Activated T-helper 17 cell treated with anti-CD3 and anti-CD28 coated beads, Interleukin-2, amount 50 U/mL, for 72 hours (primary cell): ENCODE measurements around the gene RAB40A. TPM values are rescaled to one million over a fixed set of nuclear protein-coding genes. Genes with fewer than 3 reads are reported as not detected.
A peak's percentile ranks its signal among the peaks of the same experiment; 100 is the strongest.

Experiments used
- ATAC-seq: fragments of 150-1000 bp; cut with Tn5 transposase; replicated peaks from 2 replicates; pipeline ENCODE4 v1.10.0; 2021; ENCODE audit warnings: mild to moderate bottlenecking, moderate library complexity
- H3K27ac Mint-ChIP-seq: one replicate; pipeline ENCODE4 v1.8.0; 2022; ENCODE audit warnings: mixed read lengths
- H3K27me3 Mint-ChIP-seq: one replicate; pipeline ENCODE4 v1.8.0; 2022; ENCODE audit warnings: mixed read lengths
- H3K36me3 Mint-ChIP-seq: one replicate; pipeline ENCODE4 v1.8.0; 2022; ENCODE audit warnings: low read depth, mild to moderate bottlenecking, mixed read lengths
- H3K4me1 Mint-ChIP-seq: one replicate; pipeline ENCODE4 v1.8.0; 2022; ENCODE audit warnings: mixed read lengths
- H3K4me3 Mint-ChIP-seq: one replicate; pipeline ENCODE4 v1.8.0; 2022; ENCODE audit warnings: mild to moderate bottlenecking, mixed read lengths
- H3K9me3 Mint-ChIP-seq: one replicate; pipeline ENCODE4 v1.8.0; 2022; ENCODE audit warnings: mixed read lengths
- total RNA-seq, 2 donors: library from RNA; stranded (reverse); gene quantifications; one replicate each; pipeline ENCODE4 v1.2.3, GENCODE V29; 2022

RAB40A gene
- total RNA-seq, 2 donors from 2014 or later, result 0.26 to 0.45 TPM

DNA sequence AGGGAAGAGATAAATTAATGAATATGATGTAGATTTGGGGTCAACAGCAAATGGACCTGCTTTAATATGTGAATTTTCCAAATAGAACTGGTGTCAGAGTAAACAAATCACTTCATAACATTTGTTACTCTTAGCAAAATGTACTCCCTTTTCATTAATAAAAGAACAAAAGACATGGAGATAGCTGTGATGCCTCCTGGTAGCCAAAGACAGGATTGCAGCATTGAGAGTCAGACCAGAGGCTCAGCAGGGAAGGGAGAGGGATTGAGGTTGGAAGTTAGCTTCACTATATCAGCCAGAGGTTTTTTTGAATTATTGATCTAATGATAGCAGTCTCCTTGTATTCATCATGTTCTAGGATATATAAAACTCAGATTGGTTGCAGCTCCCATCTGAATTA lies 17.4 kb upstream of the RAB40A start:
- no peak overlapping the region for H3K4me3 Mint-ChIP-seq
- H3K27me3 Mint-ChIP-seq, result no peaks in the 10 kb centered on the region
- no peaks in the 10 kb centered on the region for H3K4me1 Mint-ChIP-seq
- no peak overlapping the region for H3K27ac Mint-ChIP-seq
- ATAC-seq, result no peak
- H3K9me3 Mint-ChIP-seq, result no peaks in the 10 kb centered on the region
- H3K36me3 Mint-ChIP-seq, result no peaks in the 10 kb centered on the region

DNA sequence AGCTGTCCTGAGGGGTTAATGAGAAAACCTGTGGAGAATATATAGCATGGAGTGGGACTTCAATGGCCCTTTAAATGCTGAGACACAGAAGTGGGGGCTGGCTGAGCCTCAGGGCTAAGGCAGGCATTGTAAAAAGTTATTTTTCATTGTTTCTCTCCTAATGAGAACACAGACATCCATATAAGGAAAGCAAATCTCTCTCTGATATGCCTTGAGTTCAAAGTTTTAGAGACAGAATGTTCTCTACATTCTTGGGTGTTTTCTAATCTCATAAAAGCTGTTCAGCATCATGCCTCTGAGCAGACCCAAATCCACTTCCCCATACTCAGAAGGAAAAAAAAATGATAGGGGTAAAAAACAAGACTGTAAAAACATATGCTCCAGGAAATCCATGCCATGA lies 16.8 kb upstream of the RAB40A start:
- no peak overlapping the region for H3K27ac Mint-ChIP-seq
- no peaks in the 10 kb centered on the region for H3K27me3 Mint-ChIP-seq
- no peak for ATAC-seq
- no peaks in the 10 kb centered on the region for H3K4me1 Mint-ChIP-seq
- no peaks in the 10 kb centered on the region for H3K36me3 Mint-ChIP-seq
- no peaks in the 10 kb centered on the region for H3K9me3 Mint-ChIP-seq
- H3K4me3 Mint-ChIP-seq, result no peak overlapping the region

- no peak overlapping the region for H3K4me3 Mint-ChIP-seq
- H3K4me1 Mint-ChIP-seq, result no peaks in the 10 kb centered on the region
- no peaks in the 10 kb centered on the region for H3K27me3 Mint-ChIP-seq
- H3K27ac Mint-ChIP-seq, result no peak overlapping the region
- no peaks in the 10 kb centered on the region for H3K9me3 Mint-ChIP-seq
- no peak for ATAC-seq
- H3K36me3 Mint-ChIP-seq, result no peaks in the 10 kb centered on the region
These were observed 15.9 kb upstream of the RAB40A start for GRCh38 chrX:103535206-103535605.

- ATAC-seq, result peak; percentile 62
- no peaks in the 10 kb centered on the region for H3K9me3 Mint-ChIP-seq
- peak overlapping the region; percentile 57 for H3K4me3 Mint-ChIP-seq
- H3K4me1 Mint-ChIP-seq, result no peaks in the 10 kb centered on the region
- no peaks in the 10 kb centered on the region for H3K27me3 Mint-ChIP-seq
- no peak overlapping the region for H3K27ac Mint-ChIP-seq
- no peaks in the 10 kb centered on the region for H3K36me3 Mint-ChIP-seq
These were observed 14.4 kb upstream of the RAB40A start for GRCh38 chrX:103533511-103534216.

DNA sequence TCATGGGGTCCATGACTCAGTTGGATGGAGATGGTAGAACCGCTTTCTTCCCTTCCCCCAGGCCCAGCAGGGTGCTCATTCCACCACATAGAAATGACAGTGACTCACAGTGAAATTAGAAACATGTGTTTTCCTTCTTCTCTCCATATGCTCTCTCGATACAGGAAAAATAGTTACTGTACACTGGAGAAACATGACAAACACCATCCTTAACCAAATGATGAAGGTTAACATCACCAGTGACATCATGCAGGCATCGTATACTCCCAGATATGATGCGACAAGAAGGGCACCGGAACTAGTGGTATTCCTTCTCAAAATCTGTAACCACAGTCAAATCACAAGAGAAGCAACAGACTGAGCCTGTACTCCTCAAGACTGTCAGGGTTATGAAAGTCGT lies 11.7 kb upstream of the RAB40A start:
- H3K4me1 Mint-ChIP-seq, result no peaks in the 10 kb centered on the region
- no peaks in the 10 kb centered on the region for H3K27me3 Mint-ChIP-seq
- no peak for ATAC-seq
- no peak overlapping the region for H3K27ac Mint-ChIP-seq
- no peaks in the 10 kb centered on the region for H3K9me3 Mint-ChIP-seq
- H3K36me3 Mint-ChIP-seq, result no peaks in the 10 kb centered on the region
- H3K4me3 Mint-ChIP-seq, result no peak overlapping the region

DNA sequence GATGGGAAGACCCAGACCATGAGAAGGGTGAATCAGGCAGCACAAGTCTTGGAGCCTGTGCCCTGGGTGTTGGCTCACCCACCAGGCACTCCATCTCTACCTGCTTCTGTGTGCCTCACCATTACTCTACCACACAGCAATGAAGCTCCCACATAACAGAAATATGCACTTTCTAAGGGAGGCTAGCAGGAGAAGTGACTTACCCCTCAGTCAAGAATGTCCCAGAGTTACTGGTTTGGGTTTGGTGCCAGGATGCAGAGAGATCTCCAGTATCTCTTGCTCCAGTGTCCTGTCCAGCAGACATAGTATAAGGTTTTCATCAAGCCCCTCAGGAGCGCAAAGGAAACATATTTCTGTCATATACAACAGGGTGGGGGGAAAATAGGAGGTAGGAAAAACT lies 11.3 kb upstream of the RAB40A start:
- H3K27me3 Mint-ChIP-seq, result no peaks in the 10 kb centered on the region
- no peaks in the 10 kb centered on the region for H3K36me3 Mint-ChIP-seq
- no peak overlapping the region for H3K27ac Mint-ChIP-seq
- no peaks in the 10 kb centered on the region for H3K9me3 Mint-ChIP-seq
- H3K4me1 Mint-ChIP-seq, result no peaks in the 10 kb centered on the region
- H3K4me3 Mint-ChIP-seq, result no peak overlapping the region
- no peak for ATAC-seq

GRCh38 chrX:103529550-103529949 lies 10.3 kb upstream of the RAB40A start:
- Mint-ChIP-seq H3K36me3 (no peaks in the 10 kb centered on the region), H3K4me1 (no peaks in the 10 kb centered on the region), H3K27ac (no peak overlapping the region), H3K27me3 (no peaks in the 10 kb centered on the region), H3K9me3 (no peaks in the 10 kb centered on the region), H3K4me3 (no peak overlapping the region)
- no peak for ATAC-seq

- no peak for ATAC-seq
- Mint-ChIP-seq H3K36me3 (no peaks in the 10 kb centered on the region), H3K4me3 (no peak overlapping the region), H3K4me1 (no peaks in the 10 kb centered on the region), H3K27ac (no peak overlapping the region), H3K9me3 (no peaks in the 10 kb centered on the region), H3K27me3 (no peaks in the 10 kb centered on the region)
These were observed 5.5 kb upstream of the RAB40A start for GRCh38 chrX:103524747-103525146.

- H3K4me3 Mint-ChIP-seq, result no peak overlapping the region
- no peaks in the 10 kb centered on the region for H3K9me3 Mint-ChIP-seq
- H3K27me3 Mint-ChIP-seq, result no peaks in the 10 kb centered on the region
- H3K36me3 Mint-ChIP-seq, result no peaks in the 10 kb centered on the region
- H3K27ac Mint-ChIP-seq, result no peak overlapping the region
- no peak for ATAC-seq
- no peaks in the 10 kb centered on the region for H3K4me1 Mint-ChIP-seq
These were observed 4.3 kb upstream of the RAB40A start for GRCh38 chrX:103523605-103524004.

- H3K4me3 Mint-ChIP-seq, result no peak overlapping the region
- no peaks in the 10 kb centered on the region for H3K36me3 Mint-ChIP-seq
- ATAC-seq, result no peak
- no peaks in the 10 kb centered on the region for H3K27me3 Mint-ChIP-seq
- H3K9me3 Mint-ChIP-seq, result no peaks in the 10 kb centered on the region
- no peak overlapping the region for H3K27ac Mint-ChIP-seq
- H3K4me1 Mint-ChIP-seq, result no peaks in the 10 kb centered on the region
These were observed 1.1 kb upstream of the RAB40A start for GRCh38 chrX:103520386-103520785.

GRCh38 chrX:103518571-103518970 lies 718 bp downstream of the RAB40A start:
- Mint-ChIP-seq H3K4me1 (no peaks in the 10 kb centered on the region), H3K27me3 (no peaks in the 10 kb centered on the region), H3K4me3 (no peak overlapping the region), H3K36me3 (no peaks in the 10 kb centered on the region), H3K27ac (no peak overlapping the region), H3K9me3 (no peaks in the 10 kb centered on the region)
- no peak for ATAC-seq

- Mint-ChIP-seq H3K27me3 (no peaks in the 10 kb centered on the region), H3K9me3 (no peaks in the 10 kb centered on the region), H3K27ac (no peak overlapping the region), H3K36me3 (no peaks in the 10 kb centered on the region), H3K4me1 (no peaks in the 10 kb centered on the region), H3K4me3 (no peak overlapping the region)
- ATAC-seq, result no peak
These were observed 2.0 kb downstream of the RAB40A start for GRCh38 chrX:103517246-103517645.

DNA sequence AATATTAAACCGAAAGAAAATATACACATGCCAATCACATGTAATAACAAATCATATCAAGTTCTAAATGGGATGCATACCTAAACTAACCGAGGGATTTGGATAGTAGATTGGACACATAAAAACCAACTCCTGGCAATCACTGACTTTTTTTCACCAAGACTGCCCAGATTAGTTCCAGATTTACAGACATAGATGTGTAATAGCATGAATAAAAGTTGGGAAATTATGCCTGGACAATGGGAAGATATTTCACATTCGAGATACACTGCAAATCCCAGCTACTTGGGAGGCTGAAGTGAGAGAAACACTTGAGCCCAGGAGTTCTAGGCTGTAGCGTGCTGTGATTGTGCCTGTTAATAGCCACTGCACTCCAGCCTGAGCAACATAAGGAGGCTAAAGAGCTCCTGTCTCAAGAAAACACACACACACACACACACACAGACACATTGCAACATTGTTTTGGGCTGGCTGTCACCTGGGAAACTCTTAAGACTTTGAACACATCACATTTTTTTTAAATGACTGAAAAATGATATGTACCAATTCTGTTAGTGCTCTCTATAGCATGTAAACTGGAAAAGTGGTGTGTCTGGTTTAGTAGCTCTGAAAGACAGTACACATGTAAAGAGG lies 5.7 kb downstream of the RAB40A start:
- ATAC-seq, result no peak
- H3K4me3 Mint-ChIP-seq, result no peak overlapping the region
- H3K27ac Mint-ChIP-seq, result no peak overlapping the region
- H3K36me3 Mint-ChIP-seq, result no peaks in the 10 kb centered on the region
- H3K4me1 Mint-ChIP-seq, result no peaks in the 10 kb centered on the region
- no peaks in the 10 kb centered on the region for H3K27me3 Mint-ChIP-seq
- no peaks in the 10 kb centered on the region for H3K9me3 Mint-ChIP-seq

DNA sequence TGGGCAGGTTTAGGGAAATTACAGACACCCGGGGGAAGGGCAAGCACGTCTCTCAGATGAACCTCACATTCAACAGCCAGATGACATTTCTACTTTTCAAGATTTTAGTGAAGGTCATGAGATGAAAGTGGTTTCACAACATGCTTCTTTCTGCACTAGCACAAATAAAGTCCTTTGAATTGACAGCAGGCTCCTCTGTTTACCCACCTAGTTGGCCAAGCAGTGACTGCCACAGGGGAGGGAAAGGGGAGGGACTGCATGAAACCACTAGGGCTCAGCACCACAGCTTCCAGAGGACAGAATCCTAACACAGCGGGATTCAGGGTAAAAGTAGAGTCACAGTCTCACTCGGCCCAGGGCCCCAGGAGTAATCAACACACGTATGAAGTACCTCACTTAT lies 6.2 kb downstream of the RAB40A start:
- no peaks in the 10 kb centered on the region for H3K4me1 Mint-ChIP-seq
- no peaks in the 10 kb centered on the region for H3K36me3 Mint-ChIP-seq
- no peak overlapping the region for H3K27ac Mint-ChIP-seq
- no peaks in the 10 kb centered on the region for H3K9me3 Mint-ChIP-seq
- H3K27me3 Mint-ChIP-seq, result no peaks in the 10 kb centered on the region
- ATAC-seq, result no peak
- no peak overlapping the region for H3K4me3 Mint-ChIP-seq

DNA sequence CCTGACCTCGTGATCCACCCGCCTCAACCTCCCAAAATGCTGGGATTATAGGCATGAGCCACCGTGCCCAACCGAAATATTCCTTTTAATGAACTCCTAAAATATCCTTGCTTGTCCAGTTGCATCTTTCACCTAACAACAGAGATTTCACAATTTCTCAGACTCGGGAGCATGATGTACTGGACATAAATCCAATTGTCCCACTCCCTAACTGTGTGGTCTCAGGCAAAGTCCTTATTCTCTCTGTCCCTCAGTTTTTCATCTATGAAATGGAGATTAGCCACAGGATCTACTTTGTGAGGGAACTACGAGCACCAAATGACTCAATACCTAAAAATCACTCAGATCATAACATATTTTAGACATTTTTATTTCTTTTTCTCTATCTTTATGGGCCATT lies 9.3 kb downstream of the RAB40A start:
- Mint-ChIP-seq H3K4me3 (no peak overlapping the region), H3K4me1 (no peaks in the 10 kb centered on the region), H3K36me3 (no peaks in the 10 kb centered on the region), H3K9me3 (no peaks in the 10 kb centered on the region), H3K27me3 (no peaks in the 10 kb centered on the region), H3K27ac (no peak overlapping the region)
- no peak for ATAC-seq

DNA sequence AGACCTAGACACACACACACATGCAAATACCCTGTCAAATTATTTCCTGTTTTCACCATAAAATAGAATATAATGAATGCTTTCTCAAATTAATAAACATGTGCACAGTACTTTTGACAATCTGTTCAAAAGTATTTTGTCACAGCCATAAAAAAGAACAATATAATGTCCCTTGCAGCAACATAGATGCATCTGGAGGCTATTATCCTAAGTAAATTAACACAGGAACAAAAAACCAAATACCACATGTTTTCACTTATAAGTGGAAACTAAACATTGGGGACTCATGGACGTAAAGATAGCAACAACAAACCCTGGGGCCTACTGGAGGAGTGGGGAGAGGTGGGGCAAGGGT lies 15.5 kb downstream of the RAB40A start:
- Mint-ChIP-seq H3K9me3 (no peaks in the 10 kb centered on the region), H3K4me3 (no peak overlapping the region), H3K36me3 (no peaks in the 10 kb centered on the region), H3K4me1 (no peaks in the 10 kb centered on the region), H3K27ac (no peak overlapping the region), H3K27me3 (no peaks in the 10 kb centered on the region)
- ATAC-seq, result no peak
